NCI-H128 (cell line): ENCODE data around the gene OLAH.

ENCODE experiments used
- DNase-seq: peaks from one replicate; lab custom pipeline; 2025; ENCODE audit not compliant: unreplicated experiment; lab: John Stamatoyannopoulos, UW

The OLAH gene

GRCh38 chr10:15122477-15123030 lies 78.8 kb downstream of the OLAH start:
- no peak for DNase-seq
